PC-9 (cell line): ENCODE results near the gene PLB1. TPM values are rescaled to one million over a fixed set of nuclear protein-coding genes. Genes with fewer than 3 reads are reported as not detected.

Source experiments
- BruUV-seq: library from RNA; stranded (reverse); fragments of 400-500 nt; replicated peaks from 2 replicates; lab custom pipeline; 2021; lab: Mats Ljungman, UMichigan
- CTCF ChIA-PET: fragments of 300-600 bp; sonication (Branson Sonifier 250); formaldehyde crosslinking; loops from one replicate; lab custom pipeline; 2022; ENCODE audit warnings: antibody characterized with exemption; lab: Charles Lee
- POLR2A ChIA-PET: fragments of 300-600 bp; sonication (Branson Sonifier 250); formaldehyde crosslinking; loops from one replicate; lab custom pipeline; 2022; ENCODE audit warnings: antibody characterized with exemption; ENCODE audit not compliant: unreplicated experiment; lab: Charles Lee
- DNase-seq, 2 experiments: peaks; one replicate each; pipeline versions ENCODE4 v3.0.0 to v3.0.0-alpha.2; 2015 to 2022; ENCODE audit warnings: mixed read lengths in 1 of 2
- H2AFZ ChIP-seq: fragments of 200-600 bp; sonication (generic); 2 replicates; pipeline ENCODE4 v1.8.1; 2017; ENCODE audit warnings: antibody characterized with exemption
- H3F3A ChIP-seq: fragments of 200-600 bp; sonication (generic); 2 replicates; pipeline ENCODE4 v1.8.1; 2017; ENCODE audit warnings: antibody characterized with exemption, mild to moderate bottlenecking, low read depth; ENCODE audit not compliant: insufficient read depth
- H3K27ac ChIP-seq: fragments of 200-600 bp; sonication (generic); 2 replicates; pipeline ENCODE4 v1.6.1; 2016; ENCODE audit warnings: mixed run types
- H3K27me3 ChIP-seq: fragments of 200-600 bp; sonication (generic); 2 replicates; pipeline ENCODE4 v1.6.1; 2016; ENCODE audit warnings: low read depth, mixed run types; ENCODE audit not compliant: insufficient read depth
- H3K36me3 ChIP-seq: fragments of 200-600 bp; sonication (generic); 2 replicates; pipeline ENCODE4 v1.6.1; 2016; ENCODE audit warnings: low read depth, mixed run types
- H3K4me1 ChIP-seq: fragments of 200-600 bp; sonication (generic); replicated peaks from 2 replicates; pipeline ENCODE4 v1.6.1; 2016; ENCODE audit warnings: mixed run types; ENCODE audit not compliant: insufficient read depth
- H3K4me2 ChIP-seq: fragments of 200-600 bp; sonication (generic); 2 replicates; pipeline ENCODE4 v1.6.1; 2017; ENCODE audit warnings: mixed run types
- H3K4me3 ChIP-seq: fragments of 200-600 bp; sonication (generic); 2 replicates; pipeline ENCODE4 v1.6.1; 2016; ENCODE audit warnings: mixed run types
- H3K79me2 ChIP-seq: fragments of 200-600 bp; sonication (generic); 2 replicates; pipeline ENCODE4 v1.6.1; 2017; ENCODE audit warnings: low read depth, mixed run types
- H3K9me2 ChIP-seq: fragments of 200-600 bp; sonication (generic); 2 replicates; pipeline ENCODE4 v1.8.1; 2017; ENCODE audit warnings: mild to moderate bottlenecking; ENCODE audit not compliant: insufficient read depth
- H3K9me3 ChIP-seq: fragments of 200-600 bp; sonication (generic); 2 replicates; pipeline ENCODE4 v1.8.1; 2016; ENCODE audit warnings: low read depth; ENCODE audit not compliant: insufficient read depth
- H4K20me1 ChIP-seq: fragments of 200-600 bp; sonication (generic); 2 replicates; pipeline ENCODE4 v1.8.1; 2017; ENCODE audit not compliant: insufficient read depth
- CTCF ChIP-seq: fragments of 200-600 bp; sonication (generic); conservative IDR thresholded peaks from 2 replicates; pipeline ENCODE4 v1.6.1; 2017; ENCODE audit warnings: mixed run types, antibody characterized with exemption, mild to moderate bottlenecking, moderate library complexity
- EZH2 ChIP-seq: fragments of 200-600 bp; sonication (generic); IDR thresholded peaks from 2 replicates; pipeline ENCODE4 v1.8.0; 2017; ENCODE audit warnings: antibody characterized with exemption, low read depth
- intact Hi-C: fragments of 100-400 bp; cut with micrococcal nuclease; formaldehyde crosslinking; loops from one replicate; pipeline ENCODE4 v1.10.0; 2022; ENCODE audit not compliant: unreplicated experiment
- total RNA-seq: library from RNA; stranded (reverse); gene quantifications from 2 replicates; pipeline ENCODE4 v1.2.3, GENCODE V29; 2021

PLB1 gene
- total RNA-seq, 1 experiment from 2014 or later, result 2.7 TPM

DNA sequence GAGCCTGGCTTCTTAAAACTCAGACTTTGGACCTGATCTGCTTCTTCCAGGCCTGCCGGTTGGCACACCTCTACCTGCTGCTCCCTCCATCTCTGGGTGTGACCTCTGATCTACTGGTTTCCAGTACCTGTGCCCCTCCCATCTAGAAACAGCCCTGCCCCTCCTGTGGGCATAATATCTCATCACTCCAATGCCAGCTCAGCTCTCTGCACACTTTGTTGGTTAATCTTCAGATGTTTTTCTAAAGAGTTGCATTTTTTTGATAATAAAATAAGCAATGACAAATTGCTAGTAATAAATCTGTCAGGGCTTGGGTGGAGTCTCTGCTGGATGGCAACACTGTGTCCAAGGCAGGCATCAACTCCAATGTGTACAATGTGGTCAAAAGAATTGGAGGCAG, 166.2 kb downstream of the PLB1 start:
- CTCF ChIA-PET, result interaction anchor here (1.8 kb wide), 1 partner anchor 68 kb away, joined by 6 read pairs; no protein-coding TSS in a partner anchor
- Histone ChIP-seq H3K4me3 (no peak overlapping the region), H3K79me2 (no peaks in the 10 kb centered on the region), H3K27ac (peak overlapping the region; percentile 73), H3K4me2 (peak overlapping the region; percentile 60), H3K36me3 (no peaks in the 10 kb centered on the region), H2AFZ (no peak overlapping the region), H4K20me1 (no peaks in the 10 kb centered on the region), H3K27me3 (no peaks in the 10 kb centered on the region), H3K9me2 (no peaks in the 10 kb centered on the region), H3K9me3 (no peaks in the 10 kb centered on the region), H3K4me1 (peaks cover 67% of the 10 kb centered on the region), H3F3A (peaks cover 47% of the 10 kb centered on the region)
- no peak for TF ChIP-seq CTCF
- TF ChIP-seq EZH2, result no peak
- intact Hi-C loops, result loop anchor here (1.0 to 5.0 kb wide), 4 partner anchors 41 to 90 kb away; partner anchors contain the start of gene PPP1CB
- BruUV-seq, result no TSS peak
- peak; percentile 69 to 93 for DNase-seq
- POLR2A ChIA-PET, result interaction anchor here (0.5 to 0.6 kb wide), 2 partner anchors 47 to 83 kb away, joined by 3 to 4 read pairs; no protein-coding TSS in a partner anchor

- H2AFZ ChIP-seq, result no peak overlapping the region
Observed at GRCh38 chr2:28662468-28663181, 166.8 kb downstream of the PLB1 start.

More at GRCh38 chr2:28662468-28663181, 166.8 kb downstream of the PLB1 start:
- TSS peak; percentile 82 for BruUV-seq
- no peaks in the 10 kb centered on the region for H3K9me2 ChIP-seq
- no peak for TF ChIP-seq CTCF
- no peak for TF ChIP-seq EZH2
- CTCF ChIA-PET, result interaction anchor here (0.5 to 1.8 kb wide), 2 partner anchors 11 to 69 kb away, joined by 3 to 6 read pairs; no protein-coding TSS in a partner anchor
- peak in 1 of 2 experiments; percentile 75 for DNase-seq
- H3K4me2 ChIP-seq, result peak overlapping the region; percentile 60
- H3K4me1 ChIP-seq, result peaks cover 62% of the 10 kb centered on the region
- no peaks in the 10 kb centered on the region for H3K9me3 ChIP-seq
- H3K79me2 ChIP-seq, result no peaks in the 10 kb centered on the region
- POLR2A ChIA-PET, result interaction anchor here (0.5 to 0.6 kb wide), 3 partner anchors 46 to 173 kb away, joined by 3 to 4 read pairs (median 3); no protein-coding TSS in a partner anchor
- intact Hi-C loops, result loop anchor here (1.0 to 5.0 kb wide), 4 partner anchors 41 to 90 kb away; partner anchors contain the start of gene PPP1CB
- H3K27me3 ChIP-seq, result no peaks in the 10 kb centered on the region
- H3K36me3 ChIP-seq, result no peaks in the 10 kb centered on the region
- H3K27ac ChIP-seq, result peak overlapping the region; percentile 73
- no peak overlapping the region for H3K4me3 ChIP-seq
- H3F3A ChIP-seq, result peaks cover 42% of the 10 kb centered on the region
- no peaks in the 10 kb centered on the region for H4K20me1 ChIP-seq
